OCI-LY1 (cell line): ENCODE results near the gene OSMR.

Experiments
- H2AFZ ChIP-seq: fragments of 200-600 bp; sonication (generic), shearing (Covaris generic); 2 replicates; pipeline ENCODE4 v1.6.0; 2014; ENCODE audit warnings: antibody characterized with exemption, mild to moderate bottlenecking, low read length
- H3F3A ChIP-seq: fragments of 200-600 bp; sonication (generic), shearing (Covaris generic); 2 replicates; pipeline ENCODE4 v1.6.0; 2014; ENCODE audit warnings: mild to moderate bottlenecking, antibody characterized with exemption, low read length, moderate library complexity; ENCODE audit not compliant: insufficient read depth
- H3K27ac ChIP-seq: fragments of 200-600 bp; sonication (generic); 2 replicates; pipeline ENCODE4 v1.5.1; 2014; ENCODE audit warnings: low read length, mixed run types, mild to moderate bottlenecking, low read depth; ENCODE audit not compliant: poor library complexity, severe bottlenecking
- H3K27me3 ChIP-seq: fragments of 200-600 bp; sonication (generic); 2 replicates; pipeline ENCODE4 v1.6.0; 2014; ENCODE audit warnings: antibody characterized with exemption, mild to moderate bottlenecking, low read length, moderate library complexity; ENCODE audit not compliant: insufficient read depth
- H3K36me3 ChIP-seq: fragments of 200-600 bp; sonication (generic); 2 replicates; pipeline ENCODE4 v1.6.1; 2014; ENCODE audit warnings: mild to moderate bottlenecking, antibody characterized with exemption, low read length, moderate library complexity, mixed read lengths; ENCODE audit not compliant: insufficient read depth
- H3K4me1 ChIP-seq: fragments of 200-600 bp; sonication (generic); 2 replicates; pipeline ENCODE4 v1.5.1; 2014; ENCODE audit warnings: mild to moderate bottlenecking, low read length, moderate library complexity; ENCODE audit not compliant: insufficient read depth, severe bottlenecking
- H3K4me2 ChIP-seq: fragments of 200-600 bp; sonication (generic), shearing (Covaris generic); 2 replicates; pipeline ENCODE4 v1.6.1; 2014; ENCODE audit warnings: low read length
- H3K4me3 ChIP-seq: fragments of 200-600 bp; sonication (generic); 2 replicates; pipeline ENCODE4 v1.5.1; 2014; ENCODE audit warnings: low read length, low read depth, mild to moderate bottlenecking, mixed read lengths; ENCODE audit not compliant: poor library complexity, severe bottlenecking
- H3K79me2 ChIP-seq: fragments of 200-600 bp; shearing (Covaris generic); 2 replicates; pipeline ENCODE4 v1.6.1; 2016; ENCODE audit warnings: mixed run types, low read length, mixed read lengths; ENCODE audit not compliant: insufficient read depth
- H3K9ac ChIP-seq: fragments of 200-600 bp; sonication (generic), shearing (Covaris generic); 2 replicates; pipeline ENCODE4 v1.6.1; 2014; ENCODE audit warnings: mild to moderate bottlenecking, low read length, mixed read lengths
- H3K9me2 ChIP-seq: fragments of 200-600 bp; sonication (generic), shearing (Covaris generic); 2 replicates; pipeline ENCODE4 v1.6.1; 2014; ENCODE audit warnings: low read depth, mild to moderate bottlenecking, low read length, mixed read lengths
- H3K9me3 ChIP-seq: fragments of 200-600 bp; shearing (Covaris generic); 2 replicates; pipeline ENCODE4 v1.6.1; 2014; ENCODE audit warnings: low read length, mixed read lengths
- H4K20me1 ChIP-seq: fragments of 200-600 bp; sonication (generic), shearing (Covaris generic); 2 replicates; pipeline ENCODE4 v1.6.0; 2016; ENCODE audit warnings: mild to moderate bottlenecking, low read length; ENCODE audit not compliant: insufficient read depth
- EZH2 ChIP-seq: fragments of 200-600 bp; sonication (generic), shearing (Covaris generic); IDR thresholded peaks from 2 replicates; pipeline ENCODE4 v1.8.0; 2017; ENCODE audit warnings: borderline replicate concordance, mixed run types, mild to moderate bottlenecking, antibody characterized with exemption, low read length, moderate library complexity, mixed read lengths
- TF ChIP-seq, protein P1 (sequence below): fragments of 200-600 bp; sonication (generic), shearing (Covaris generic); IDR thresholded peaks from 2 replicates; pipeline ENCODE4 v1.5.1; 2017; ENCODE audit warnings: mild to moderate bottlenecking, antibody characterized with exemption, low read length, moderate library complexity, mixed read lengths

The OSMR gene

DNA sequence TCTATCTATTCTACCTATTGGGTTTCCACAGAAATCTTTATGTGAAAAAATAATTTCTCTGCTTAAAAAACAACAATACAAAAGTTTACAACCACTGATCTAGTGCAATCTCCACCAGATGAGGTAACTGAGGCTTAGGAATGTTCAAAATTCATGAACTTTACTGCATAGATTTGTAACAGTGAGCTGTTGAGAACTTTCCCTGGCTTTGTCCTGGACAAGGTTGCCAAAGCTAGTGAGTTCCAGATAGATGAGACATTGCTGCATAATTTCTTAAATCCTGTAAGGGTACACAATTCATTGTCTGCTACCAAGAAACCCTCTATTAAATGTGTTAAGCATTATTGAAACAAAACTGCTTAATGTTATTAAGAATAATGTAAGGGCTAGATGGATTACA lies 102.7 kb downstream of the OSMR start:
- peaks cover 87% of the 10 kb centered on the region for H3K36me3 ChIP-seq
- no peak for TF ChIP-seq EZH2
- TF ChIP-seq, protein P1, sequence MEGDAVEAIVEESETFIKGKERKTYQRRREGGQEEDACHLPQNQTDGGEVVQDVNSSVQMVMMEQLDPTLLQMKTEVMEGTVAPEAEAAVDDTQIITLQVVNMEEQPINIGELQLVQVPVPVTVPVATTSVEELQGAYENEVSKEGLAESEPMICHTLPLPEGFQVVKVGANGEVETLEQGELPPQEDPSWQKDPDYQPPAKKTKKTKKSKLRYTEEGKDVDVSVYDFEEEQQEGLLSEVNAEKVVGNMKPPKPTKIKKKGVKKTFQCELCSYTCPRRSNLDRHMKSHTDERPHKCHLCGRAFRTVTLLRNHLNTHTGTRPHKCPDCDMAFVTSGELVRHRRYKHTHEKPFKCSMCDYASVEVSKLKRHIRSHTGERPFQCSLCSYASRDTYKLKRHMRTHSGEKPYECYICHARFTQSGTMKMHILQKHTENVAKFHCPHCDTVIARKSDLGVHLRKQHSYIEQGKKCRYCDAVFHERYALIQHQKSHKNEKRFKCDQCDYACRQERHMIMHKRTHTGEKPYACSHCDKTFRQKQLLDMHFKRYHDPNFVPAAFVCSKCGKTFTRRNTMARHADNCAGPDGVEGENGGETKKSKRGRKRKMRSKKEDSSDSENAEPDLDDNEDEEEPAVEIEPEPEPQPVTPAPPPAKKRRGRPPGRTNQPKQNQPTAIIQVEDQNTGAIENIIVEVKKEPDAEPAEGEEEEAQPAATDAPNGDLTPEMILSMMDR: no peak
- no peaks in the 10 kb centered on the region for H3K9me3 ChIP-seq
- H3K4me3 ChIP-seq: no peak overlapping the region
- H3K27me3 ChIP-seq: no peaks in the 10 kb centered on the region
- no peak overlapping the region for H3K9ac ChIP-seq
- H2AFZ ChIP-seq: no peak overlapping the region
- no peaks in the 10 kb centered on the region for H3K4me1 ChIP-seq
- H3K9me2 ChIP-seq: no peaks in the 10 kb centered on the region
- H3K79me2 ChIP-seq: no peaks in the 10 kb centered on the region
- no peak overlapping the region for H3K27ac ChIP-seq
- H4K20me1 ChIP-seq: no peaks in the 10 kb centered on the region
- no peak overlapping the region for H3K4me2 ChIP-seq
- H3F3A ChIP-seq: no peaks in the 10 kb centered on the region

DNA sequence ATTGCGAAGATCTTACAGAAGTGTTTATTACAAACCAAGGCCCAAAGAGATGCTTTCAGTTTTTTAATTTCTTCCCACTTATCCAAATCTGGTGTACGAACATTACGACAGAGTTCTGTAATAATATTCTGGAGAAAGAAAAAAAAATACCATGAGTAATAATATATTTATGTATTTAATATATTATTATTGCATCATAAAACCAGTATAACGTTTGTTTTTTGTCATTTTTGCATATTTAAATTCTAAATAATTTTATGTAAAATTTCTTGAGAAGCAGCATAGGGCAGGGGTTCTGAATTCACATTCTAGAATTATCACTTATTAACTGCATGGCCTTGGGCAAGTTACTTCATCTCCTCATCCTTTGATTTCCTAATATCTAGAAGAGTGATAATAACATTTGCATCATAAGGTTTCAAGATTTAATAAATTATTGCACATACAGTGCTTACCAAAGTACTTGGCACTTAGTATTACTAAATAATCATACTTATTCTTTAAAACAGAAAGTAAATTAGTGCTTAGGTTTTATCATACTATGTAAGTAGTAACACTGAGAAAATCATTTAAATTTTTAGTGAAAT lies 107.7 kb downstream of the OSMR start:
- TF ChIP-seq, protein P1: no peak
- no peak for TF ChIP-seq EZH2
- Histone ChIP-seq H4K20me1 (no peaks in the 10 kb centered on the region), H3K9me2 (no peaks in the 10 kb centered on the region), H3K4me1 (no peaks in the 10 kb centered on the region), H3K79me2 (no peaks in the 10 kb centered on the region), H3F3A (no peaks in the 10 kb centered on the region), H3K36me3 (peaks cover 96% of the 10 kb centered on the region), H3K27me3 (no peaks in the 10 kb centered on the region), H3K4me2 (no peak overlapping the region), H3K27ac (no peak overlapping the region), H3K9me3 (no peaks in the 10 kb centered on the region), H2AFZ (no peak overlapping the region), H3K9ac (no peak overlapping the region), H3K4me3 (no peak overlapping the region)

DNA sequence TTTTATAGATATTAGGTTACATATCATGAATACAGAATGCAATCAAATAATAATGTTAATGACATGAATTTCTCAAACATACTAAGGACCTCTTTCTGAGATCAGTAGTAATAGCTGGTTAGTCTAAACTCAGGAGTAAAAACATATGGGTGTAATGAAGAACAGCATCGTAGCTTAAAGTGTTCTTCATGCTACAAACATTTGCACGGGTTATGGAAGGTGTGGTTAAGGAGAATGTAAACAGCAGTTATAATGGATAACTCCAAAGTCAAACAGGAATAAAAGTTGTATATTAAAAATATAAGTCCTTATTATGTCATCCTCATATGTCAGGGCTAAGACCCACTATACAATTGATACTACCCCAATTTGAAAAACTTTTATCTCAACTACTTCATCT lies 115.9 kb downstream of the OSMR start:
- no peak overlapping the region for H3K4me2 ChIP-seq
- H3K9ac ChIP-seq: no peak overlapping the region
- no peak overlapping the region for H3K4me3 ChIP-seq
- no peak for TF ChIP-seq EZH2
- TF ChIP-seq, protein P1: no peak
- H4K20me1 ChIP-seq: no peaks in the 10 kb centered on the region
- no peaks in the 10 kb centered on the region for H3F3A ChIP-seq
- no peaks in the 10 kb centered on the region for H3K79me2 ChIP-seq
- no peaks in the 10 kb centered on the region for H3K27me3 ChIP-seq
- H3K4me1 ChIP-seq: no peaks in the 10 kb centered on the region
- no peak overlapping the region for H3K27ac ChIP-seq
- peaks cover 84% of the 10 kb centered on the region for H3K36me3 ChIP-seq
- no peak overlapping the region for H2AFZ ChIP-seq
- no peaks in the 10 kb centered on the region for H3K9me2 ChIP-seq
- no peaks in the 10 kb centered on the region for H3K9me3 ChIP-seq
